ENCODE measurements around the gene EXOC4. TPM values are rescaled to one million over a fixed set of nuclear protein-coding genes. Genes with fewer than 3 reads are reported as not detected.

The EXOC4 gene
- total and polyA plus RNA-seq, 2 of the 8 experiments (the other 6 are each of a cell fraction or from before 2014, with no cell fraction given), result 27.0 to 67.3 TPM

- no peak for TF ChIP-seq BCL11A (IDR thresholded peaks at IDR 0.05; ENCODE audit: low read depth in 2 of 2, low read length in 2 of 2)
- no peak for TF ChIP-seq SP2 (IDR thresholded peaks at IDR 0.05; ENCODE audit: low read length)
- TF ChIP-seq CBX5 (IDR thresholded peaks at IDR 0.05; ENCODE audit: low read depth, low read length), result no peak
- TF ChIP-seq KDM4A (IDR thresholded peaks at IDR 0.05; ENCODE audit: low read depth, low read length, severe bottlenecking), result no peak
- no peak for TF ChIP-seq SIRT6 (IDR thresholded peaks at IDR 0.05; ENCODE audit: low read length)
- no peak for TF ChIP-seq RAD21 (IDR thresholded peaks at IDR 0.05 in 1 of 2, conservative IDR thresholded peaks at IDR 0.05 in 1 of 2; ENCODE audit: low read depth in 2 of 2, low read length in 2 of 2)
- no peak for TF ChIP-seq CBX8 (IDR thresholded peaks at IDR 0.05; ENCODE audit: borderline replicate concordance, low read depth, low read length)
- TF ChIP-seq RNF2 (IDR thresholded peaks at IDR 0.05; ENCODE audit: borderline replicate concordance, low read depth, low read length, missing control alignments, poor library complexity, severe bottlenecking), result no peak
Measured at GRCh38 chr7:133662830-133663229, 410.0 kb downstream of the EXOC4 start (continued).
